Transverse colon (tissue), 3 donors: Measurements from ENCODE around the gene FNIP2.

ENCODE experiments used
- POLR2A ChIP-seq: fragments of 450-650 bp; IDR thresholded peaks from one replicate; pipeline ENCODE4 v1.6.1; 2016; ENCODE audit warnings: antibody characterized with exemption, mild to moderate bottlenecking, moderate library complexity
- TF ChIP-seq, protein P1 (sequence below), 5 experiments: fragments of 200-600 bp in 3 of 5; fragments of 450-650 bp in 2 of 5; sonication (generic) in 3 of 5; IDR thresholded peaks; 1 replicate in 2 of 5; 2 replicates in 3 of 5; pipeline ENCODE4 v1.5.1; 2016 to 2017; ENCODE audit warnings: antibody characterized with exemption in 5 of 5, inconsistent platforms in 3 of 5, mild to moderate bottlenecking in 2 of 5, moderate library complexity in 1 of 5

DNA sequence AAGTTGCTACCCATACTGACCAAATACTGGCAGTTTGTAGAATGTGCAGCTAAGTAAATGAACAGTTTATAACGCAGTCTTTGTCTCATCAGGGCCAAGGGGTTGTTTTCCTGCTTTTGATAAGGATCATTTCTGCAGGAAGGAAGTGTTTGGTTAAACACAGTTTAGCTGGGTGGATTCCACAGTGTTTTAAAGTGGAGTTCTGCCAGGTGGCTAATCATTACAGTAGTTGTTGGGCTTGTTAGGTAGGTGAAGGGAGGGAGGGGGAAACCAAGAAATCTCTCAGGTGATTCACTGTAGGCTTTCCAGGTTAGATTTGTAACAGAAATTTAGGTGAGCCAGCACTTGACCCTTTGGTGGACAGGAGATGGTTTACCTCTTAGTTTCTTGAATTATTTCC, 58.1 kb downstream of the FNIP2 start:
- no peak for TF ChIP-seq POLR2A
- TF ChIP-seq, protein P1, sequence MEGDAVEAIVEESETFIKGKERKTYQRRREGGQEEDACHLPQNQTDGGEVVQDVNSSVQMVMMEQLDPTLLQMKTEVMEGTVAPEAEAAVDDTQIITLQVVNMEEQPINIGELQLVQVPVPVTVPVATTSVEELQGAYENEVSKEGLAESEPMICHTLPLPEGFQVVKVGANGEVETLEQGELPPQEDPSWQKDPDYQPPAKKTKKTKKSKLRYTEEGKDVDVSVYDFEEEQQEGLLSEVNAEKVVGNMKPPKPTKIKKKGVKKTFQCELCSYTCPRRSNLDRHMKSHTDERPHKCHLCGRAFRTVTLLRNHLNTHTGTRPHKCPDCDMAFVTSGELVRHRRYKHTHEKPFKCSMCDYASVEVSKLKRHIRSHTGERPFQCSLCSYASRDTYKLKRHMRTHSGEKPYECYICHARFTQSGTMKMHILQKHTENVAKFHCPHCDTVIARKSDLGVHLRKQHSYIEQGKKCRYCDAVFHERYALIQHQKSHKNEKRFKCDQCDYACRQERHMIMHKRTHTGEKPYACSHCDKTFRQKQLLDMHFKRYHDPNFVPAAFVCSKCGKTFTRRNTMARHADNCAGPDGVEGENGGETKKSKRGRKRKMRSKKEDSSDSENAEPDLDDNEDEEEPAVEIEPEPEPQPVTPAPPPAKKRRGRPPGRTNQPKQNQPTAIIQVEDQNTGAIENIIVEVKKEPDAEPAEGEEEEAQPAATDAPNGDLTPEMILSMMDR (IDR thresholded peaks at IDR 0.05): no peak
